ENCODE measurements around the gene FGF2.

FGF2 gene

GRCh38 chr4:122826079-122826527 is 528 bp upstream of the FGF2 start:
- no peak for DNase-seq (ENCODE audit: extremely low read depth, low read depth)

GRCh38 chr4:122827258-122827878 is 737 bp downstream of the FGF2 start:
- no peak; the same call in none of the 2 replicates for TF ChIP-seq CTCF (IDR thresholded peaks at IDR 0.05; ENCODE audit: low read depth, low read length)
- DNase-seq (ENCODE audit: extremely low read depth, low read depth): no peak

More at GRCh38 chr4:122826079-122826527, 528 bp upstream of the FGF2 start:
- TF ChIP-seq CTCF (IDR thresholded peaks at IDR 0.05; ENCODE audit: low read depth, low read length): no peak

GRCh38 chr4:122827879-122828601 is 1.4 kb downstream of the FGF2 start:
- no peak for TF ChIP-seq CTCF (IDR thresholded peaks at IDR 0.05; ENCODE audit: low read depth, low read length)
- no peak for DNase-seq (ENCODE audit: extremely low read depth, low read depth)

- no peak for TF ChIP-seq CTCF (IDR thresholded peaks at IDR 0.05; ENCODE audit: low read depth, low read length)
- DNase-seq (ENCODE audit: extremely low read depth, low read depth): no peak
Measured at GRCh38 chr4:122830426-122831095, 3.9 kb downstream of the FGF2 start.

- no peak for TF ChIP-seq CTCF (IDR thresholded peaks at IDR 0.05; ENCODE audit: low read depth, low read length)
- DNase-seq (ENCODE audit: extremely low read depth, low read depth): no peak
Measured at GRCh38 chr4:122831515-122832196, 5.0 kb downstream of the FGF2 start.

GRCh38 chr4:122832732-122833131 is 6.1 kb downstream of the FGF2 start:
- TF ChIP-seq CTCF (IDR thresholded peaks at IDR 0.05; ENCODE audit: low read depth, low read length): no peak
- DNase-seq (ENCODE audit: extremely low read depth, low read depth): no peak

Data from AG09319 (cell line).